H9 (cell line): ENCODE data around the gene PNMA6E. TPM values are rescaled to one million over a fixed set of nuclear protein-coding genes. Genes with fewer than 3 reads are reported as not detected.

Experiments
- DNase-seq: peaks from one replicate; pipeline ENCODE4 v3.0.0-alpha.2; 2017
- H2AFZ ChIP-seq: one replicate; pipeline ENCODE4 v1.6.1; 2013; ENCODE audit warnings: mild to moderate bottlenecking, low read length, control low read depth, moderate library complexity
- H2AK5ac ChIP-seq: 2 replicates; pipeline ENCODE4 v1.6.1; 2013; ENCODE audit warnings: low read length, control low read depth, mixed read lengths; ENCODE audit not compliant: insufficient read length
- H2BK120ac ChIP-seq: one replicate; pipeline ENCODE4 v1.6.1; 2013; ENCODE audit warnings: low read depth, mild to moderate bottlenecking, low read length, control low read depth, inconsistent platforms; ENCODE audit not compliant: poor library complexity, severe bottlenecking
- H2BK12ac ChIP-seq: 2 replicates; pipeline ENCODE4 v1.6.1; 2013; ENCODE audit warnings: low read length, control low read depth, mixed read lengths, low read depth; ENCODE audit not compliant: insufficient read length
- H2BK15ac ChIP-seq: 2 replicates; pipeline ENCODE4 v1.6.1; 2013; ENCODE audit warnings: low read depth, low read length, control low read depth
- H2BK20ac ChIP-seq: one replicate; pipeline ENCODE4 v1.6.1; 2013; ENCODE audit warnings: low read depth, mild to moderate bottlenecking, low read length, control low read depth, inconsistent platforms; ENCODE audit not compliant: poor library complexity, severe bottlenecking
- H2BK5ac ChIP-seq: 2 replicates; pipeline ENCODE4 v1.6.1; 2013; ENCODE audit warnings: low read length, control low read depth, mixed read lengths; ENCODE audit not compliant: insufficient read length
- H3K14ac ChIP-seq: 2 replicates; pipeline ENCODE4 v1.6.1; 2013; ENCODE audit warnings: low read length, control low read depth; ENCODE audit not compliant: insufficient read depth
- H3K18ac ChIP-seq: 2 replicates; pipeline ENCODE4 v1.6.1; 2013; ENCODE audit warnings: low read depth, mild to moderate bottlenecking, mixed read lengths, low read length, control low read depth; ENCODE audit not compliant: insufficient read length
- H3K23ac ChIP-seq: 2 replicates; pipeline ENCODE4 v1.6.1; 2013; ENCODE audit warnings: low read length, control low read depth, mixed read lengths, low read depth; ENCODE audit not compliant: insufficient read length
- H3K23me2 ChIP-seq: 2 replicates; pipeline ENCODE4 v1.6.1; 2013; ENCODE audit warnings: low read depth, mild to moderate bottlenecking, mixed read lengths, low read length, control low read depth; ENCODE audit not compliant: insufficient read length, poor library complexity, severe bottlenecking
- H3K27ac ChIP-seq: 2 replicates; pipeline ENCODE4 v1.5.1; 2013; ENCODE audit warnings: low read length, control low read depth, mixed read lengths, low read depth; ENCODE audit not compliant: insufficient read length
- H3K27me3 ChIP-seq: 2 replicates; pipeline ENCODE4 v1.6.1; 2013; ENCODE audit warnings: low read length, control low read depth, inconsistent platforms; ENCODE audit not compliant: insufficient read depth
- H3K4ac ChIP-seq: 2 replicates; pipeline ENCODE4 v1.6.1; 2013; ENCODE audit warnings: low read depth, mild to moderate bottlenecking, control low read depth, inconsistent platforms, low read length, moderate library complexity
- H3K4me1 ChIP-seq: 2 replicates; pipeline ENCODE4 v1.6.1; 2013; ENCODE audit warnings: low read length, control low read depth, inconsistent platforms; ENCODE audit not compliant: insufficient read depth
- H3K4me2 ChIP-seq: 2 replicates; pipeline ENCODE4 v1.6.1; 2013; ENCODE audit warnings: low read length, control low read depth, mixed read lengths; ENCODE audit not compliant: insufficient read length, insufficient read depth
- H3K56ac ChIP-seq: 2 replicates; pipeline ENCODE4 v1.6.1; 2013; ENCODE audit warnings: low read depth, mild to moderate bottlenecking, mixed read lengths, low read length, control low read depth; ENCODE audit not compliant: insufficient read length
- H3K79me1 ChIP-seq: 2 replicates; pipeline ENCODE4 v1.6.1; 2013; ENCODE audit warnings: low read depth, mild to moderate bottlenecking, moderate library complexity, low read length, control low read depth, inconsistent platforms; ENCODE audit not compliant: insufficient read depth, poor library complexity, severe bottlenecking
- H3K79me2 ChIP-seq: 2 replicates; pipeline ENCODE4 v1.6.1; 2013; ENCODE audit warnings: low read length, control low read depth, inconsistent platforms; ENCODE audit not compliant: insufficient read depth
- H3K9ac ChIP-seq: 2 replicates; pipeline ENCODE4 v1.6.1; 2013; ENCODE audit warnings: low read length, control low read depth, mixed read lengths; ENCODE audit not compliant: insufficient read length; ENCODE audit errors: extremely low read depth
- H3K9me3 ChIP-seq: one replicate; pipeline ENCODE4 v1.6.1; 2013; ENCODE audit warnings: low read depth, low read length, inconsistent platforms; ENCODE audit not compliant: control insufficient read depth
- H3T11ph ChIP-seq: one replicate; pipeline ENCODE4 v1.6.1; 2013; ENCODE audit warnings: mild to moderate bottlenecking, low read length, control low read depth, inconsistent platforms
- H4K20me1 ChIP-seq: one replicate; pipeline ENCODE4 v1.6.1; 2013; ENCODE audit not compliant: control insufficient read depth, insufficient read length, insufficient read depth
- H4K5ac ChIP-seq: 2 replicates; pipeline ENCODE4 v1.6.1; 2013; ENCODE audit warnings: low read depth, mild to moderate bottlenecking, mixed read lengths, low read length, control low read depth; ENCODE audit not compliant: insufficient read length
- H4K8ac ChIP-seq: replicated peaks from 2 replicates; pipeline ENCODE4 v1.6.1; 2013; ENCODE audit warnings: low read length, control low read depth, mixed read lengths, low read depth; ENCODE audit not compliant: insufficient read length
- H4K91ac ChIP-seq: 2 replicates; pipeline ENCODE4 v1.6.1; 2013; ENCODE audit warnings: low read depth, mild to moderate bottlenecking, moderate library complexity, mixed read lengths, low read length, control low read depth; ENCODE audit not compliant: insufficient read length
- H3K27ac Mint-ChIP-seq, 3 experiments: 2 replicates in 2 of 3; 3 replicates in 1 of 3; pipeline ENCODE4 v1.8.0; 2020 to 2021; ENCODE audit warnings: mixed read lengths in 3 of 3, mild to moderate bottlenecking in 1 of 3, moderate library complexity in 1 of 3
- H3K27me3 Mint-ChIP-seq: 2 replicates; pipeline ENCODE4 v1.8.0; 2021; ENCODE audit warnings: low read depth, mild to moderate bottlenecking, moderate library complexity, mixed read lengths
- H3K36me3 Mint-ChIP-seq, 3 experiments: 2 replicates in 2 of 3; 3 replicates in 1 of 3; pipeline ENCODE4 v1.8.0; 2020 to 2021; ENCODE audit warnings: low read depth in 3 of 3, mixed read lengths in 3 of 3; ENCODE audit not compliant: insufficient read depth in 1 of 3
- H3K4me1 Mint-ChIP-seq, 2 experiments: 2 replicates each; pipeline ENCODE4 v1.8.0; 2020; ENCODE audit warnings: mixed read lengths in 2 of 2
- H3K4me3 Mint-ChIP-seq, 2 experiments: 2 replicates in 1 of 2; 3 replicates in 1 of 2; pipeline ENCODE4 v1.8.0; 2020 to 2021; ENCODE audit warnings: mild to moderate bottlenecking in 2 of 2, mixed read lengths in 2 of 2, moderate library complexity in 1 of 2
- H3K9me3 Mint-ChIP-seq, 2 experiments: 2 replicates in 1 of 2; 3 replicates in 1 of 2; pipeline ENCODE4 v1.8.0; 2020; ENCODE audit warnings: mild to moderate bottlenecking in 2 of 2, mixed read lengths in 2 of 2, moderate library complexity in 1 of 2
- CTCF ChIP-seq: fragments of 200-600 bp; sonication (generic); conservative IDR thresholded peaks from 3 replicates; pipeline ENCODE4 v1.8.0; 2021; ENCODE audit warnings: antibody characterized with exemption, mild to moderate bottlenecking
- WGBS: extraction: QIAGEN DNeasy Blood & Tissue Kit; methylation state at CpG from one replicate; pipeline ENCODE4 v1.1.7; 2013; ENCODE audit warnings: missing lambda C conversion rate, low lambda C conversion rate, mixed read lengths; ENCODE audit not compliant: insufficient read length; ENCODE audit errors: extremely low coverage; 5-methylcytosine and 5-hydroxymethylcytosine counted together
- total RNA-seq: library from RNA; stranded (reverse); gene quantifications from 2 replicates; pipeline ENCODE4 v1.2.1, GENCODE V29; 2021

PNMA6E gene
- total RNA-seq, 1 experiment from 2014 or later, result not detected

- WGBS, result no CpG with 5 or more reads among the region's 12 CpGs
- H3K36me3 Mint-ChIP-seq, result peaks cover 4 to 13% (median 6%) of the 10 kb centered on the region in 3 experiments; a peak in 5 of 7 replicates
- Histone ChIP-seq H3K4me2 (no peak overlapping the region), H4K20me1 (no peaks in the 10 kb centered on the region), H3K23ac (no peak overlapping the region), H2AK5ac (no peak overlapping the region), H4K91ac (no peak overlapping the region), H2BK15ac (no peak overlapping the region), H3T11ph (no peak overlapping the region), H3K27me3 (peaks cover 4% of the 10 kb centered on the region; the same call in 1 of the 2 replicates), H4K5ac (no peak overlapping the region), H3K18ac (no peak overlapping the region), H3K27ac (no peak overlapping the region), H2AFZ (no peak overlapping the region), H3K79me2 (no peaks in the 10 kb centered on the region), H4K8ac (no peak overlapping the region), H3K56ac (no peak overlapping the region), H3K14ac (no peak overlapping the region; the same call in 1 of the 2 replicates), H3K79me1 (no peaks in the 10 kb centered on the region), H3K9ac (no peak overlapping the region), H2BK5ac (no peak overlapping the region), H2BK120ac (no peak overlapping the region), H3K4ac (no peak overlapping the region), H3K23me2 (no peaks in the 10 kb centered on the region), H3K9me3 (peaks cover 41% of the 10 kb centered on the region), H2BK12ac (no peak overlapping the region), H2BK20ac (no peak overlapping the region), H3K4me1 (no peaks in the 10 kb centered on the region)
- H3K4me3 Mint-ChIP-seq, result no peak overlapping the region
- no peak overlapping the region for H3K27ac Mint-ChIP-seq
- no peak for DNase-seq
- H3K27me3 Mint-ChIP-seq, result peaks cover 19% of the 10 kb centered on the region
- no peak for TF ChIP-seq CTCF
- peaks cover 75 to 80% of the 10 kb centered on the region in 2 experiments for H3K9me3 Mint-ChIP-seq
- peaks cover 6 to 21% of the 10 kb centered on the region in 2 experiments; a peak in 3 of 4 replicates for H3K4me1 Mint-ChIP-seq
Measured at GRCh38 chrX:153416781-153417450, 15.8 kb upstream of the PNMA6E start.
